CD4-positive, alpha-beta T cell treated with Interleukin-2 at 100 ng/mL for 4 hours (primary cell): ENCODE measurements around the gene DHX34.
"Not testable (repeated sequence)": the region's sequence is repeated elsewhere in the genome, so short reads cannot be mapped to it uniquely, and the experiment has no call there.

Source experiments
- DNase-seq: peaks from one replicate; pipeline ENCODE4 v3.0.0-alpha.2; 2020; ENCODE audit warnings: low spot score

The DHX34 gene

GRCh38 chr19:47365455-47365854 is 16.3 kb downstream of the DHX34 start:
- not testable (repeated sequence) for DNase-seq

GRCh38 chr19:47370045-47370611 is 21.0 kb downstream of the DHX34 start:
- no peak for DNase-seq

- DNase-seq, result no peak
These were observed 22.1 kb downstream of the DHX34 start for GRCh38 chr19:47371261-47371660.

- no peak for DNase-seq
These were observed 23.5 kb downstream of the DHX34 start for GRCh38 chr19:47372603-47373002.

- no peak for DNase-seq
These were observed 24.4 kb downstream of the DHX34 start for GRCh38 chr19:47373246-47374240.

- no peak for DNase-seq
These were observed 26.0 kb downstream of the DHX34 start for GRCh38 chr19:47374876-47375693.

- no peak for DNase-seq
These were observed 26.8 kb downstream of the DHX34 start for GRCh38 chr19:47375694-47376588.

GRCh38 chr19:47376589-47377144 is 27.6 kb downstream of the DHX34 start:
- DNase-seq, result no peak

- no peak for DNase-seq
These were observed 28.1 kb downstream of the DHX34 start for GRCh38 chr19:47377208-47377701.

- no peak for DNase-seq
These were observed 28.7 kb downstream of the DHX34 start for GRCh38 chr19:47377801-47378200.

GRCh38 chr19:47378246-47378645 is 29.1 kb downstream of the DHX34 start:
- DNase-seq, result no peak

- no peak for DNase-seq
These were observed 30.3 kb downstream of the DHX34 start for GRCh38 chr19:47379381-47379938.

- no peak for DNase-seq
These were observed 31.4 kb downstream of the DHX34 start for GRCh38 chr19:47380559-47380958.

- no peak for DNase-seq
These were observed 32.0 kb downstream of the DHX34 start for GRCh38 chr19:47381121-47381520.

GRCh38 chr19:47381653-47382279 is 32.7 kb downstream of the DHX34 start:
- DNase-seq, result peak; percentile 14

GRCh38 chr19:47383890-47384289 is 34.8 kb downstream of the DHX34 start:
- DNase-seq, result not testable (repeated sequence)

- DNase-seq, result not testable (repeated sequence)
These were observed 35.4 kb downstream of the DHX34 start for GRCh38 chr19:47384533-47384932.

GRCh38 chr19:47386582-47386981 is 37.5 kb downstream of the DHX34 start:
- DNase-seq, result not testable (repeated sequence)

- DNase-seq, result not testable (repeated sequence)
These were observed 38.5 kb downstream of the DHX34 start for GRCh38 chr19:47387623-47388022.

GRCh38 chr19:47388721-47389120 is 39.6 kb downstream of the DHX34 start:
- not testable (repeated sequence) for DNase-seq
